Lung microvascular endothelial cell (primary cell): ENCODE data around the gene MOV10L1. TPM values are rescaled to one million over a fixed set of nuclear protein-coding genes. Genes with fewer than 3 reads are reported as not detected.
A peak's percentile ranks its signal among the peaks of the same experiment; 100 is the strongest.

Source experiments
- DNase-seq, 2 donors: peaks; one replicate each; pipeline versions ENCODE4 v3.0.0 to v3.0.0-alpha.2; 2010; ENCODE audit warnings: low read depth in 2 of 2
- total RNA-seq: library from RNA; depleted of rRNA; stranded (reverse); fragments of >200 nt; gene quantifications from 2 replicates; pipeline ENCODE4 v1.2.1, GENCODE V29; 2014

Gene MOV10L1
- total RNA-seq, 1 donor from 2014 or later: 44.2 TPM

- peak in 1 of 2 donors; percentile 45 for DNase-seq
Observed at GRCh38 chr22:50058906-50059880, 30.6 kb upstream of the MOV10L1 start.

GRCh38 chr22:50059881-50060262 lies 29.9 kb upstream of the MOV10L1 start:
- no peak for DNase-seq

- no peak for DNase-seq
Observed at GRCh38 chr22:50060441-50061140, 29.2 kb upstream of the MOV10L1 start.

GRCh38 chr22:50061141-50061823 lies 28.5 kb upstream of the MOV10L1 start:
- DNase-seq: no peak

- DNase-seq: no peak
Observed at GRCh38 chr22:50061824-50062355, 27.9 kb upstream of the MOV10L1 start.

GRCh38 chr22:50062509-50063135 lies 27.2 kb upstream of the MOV10L1 start:
- DNase-seq: no peak

GRCh38 chr22:50063589-50064393 lies 26.0 kb upstream of the MOV10L1 start:
- no peak for DNase-seq

GRCh38 chr22:50064453-50064852 lies 25.4 kb upstream of the MOV10L1 start:
- no peak for DNase-seq

- no peak for DNase-seq
Observed at GRCh38 chr22:50067244-50067643, 22.6 kb upstream of the MOV10L1 start.

- no peak for DNase-seq
Observed at GRCh38 chr22:50068096-50068495, 21.7 kb upstream of the MOV10L1 start.

GRCh38 chr22:50070366-50070765 lies 19.4 kb upstream of the MOV10L1 start:
- DNase-seq: no peak

- no peak for DNase-seq
Observed at GRCh38 chr22:50071432-50072166, 18.2 kb upstream of the MOV10L1 start.

GRCh38 chr22:50072167-50072555 lies 17.6 kb upstream of the MOV10L1 start:
- DNase-seq: no peak

GRCh38 chr22:50072714-50073538 lies 16.9 kb upstream of the MOV10L1 start:
- DNase-seq: no peak

GRCh38 chr22:50074056-50074455 lies 15.8 kb upstream of the MOV10L1 start:
- DNase-seq: no peak

- DNase-seq: peak in 1 of 2 donors; percentile 21
Observed at GRCh38 chr22:50074551-50075530, 15.0 kb upstream of the MOV10L1 start.

- no peak for DNase-seq
Observed at GRCh38 chr22:50076646-50077535, 12.9 kb upstream of the MOV10L1 start.
